MM.1S (cell line): ENCODE measurements around the gene OSBPL10.
A peak's percentile ranks its signal among the peaks of the same experiment; 100 is the strongest.

Experiments used
- DNase-seq: peaks from one replicate; pipeline ENCODE4 v3.0.0-alpha.2; 2015
- H2AFZ ChIP-seq: fragments of 300-600 bp; sonication (generic); 2 replicates; pipeline ENCODE4 v1.6.0; 2016; ENCODE audit warnings: antibody characterized with exemption, low read length
- H3F3A ChIP-seq: fragments of 300-600 bp; sonication (generic); 2 replicates; pipeline ENCODE4 v1.6.1; 2016; ENCODE audit warnings: mild to moderate bottlenecking, antibody characterized with exemption, low read length, moderate library complexity, mixed read lengths; ENCODE audit not compliant: insufficient read depth
- H3K27ac ChIP-seq: fragments of 300-600 bp; sonication (generic); 2 replicates; pipeline ENCODE4 v1.5.1; 2016; ENCODE audit warnings: mild to moderate bottlenecking, low read length
- H3K27me3 ChIP-seq: fragments of 300-600 bp; sonication (generic); replicated peaks from 2 replicates; pipeline ENCODE4 v1.6.0; 2016; ENCODE audit warnings: low read length; ENCODE audit not compliant: insufficient read depth
- H3K36me3 ChIP-seq: fragments of 300-600 bp; sonication (generic); replicated peaks from 2 replicates; pipeline ENCODE4 v1.6.1; 2016; ENCODE audit warnings: mild to moderate bottlenecking, low read length, mixed read lengths; ENCODE audit not compliant: insufficient read depth
- H3K4me1 ChIP-seq: fragments of 300-600 bp; sonication (generic); 2 replicates; pipeline ENCODE4 v1.6.1; 2016; ENCODE audit warnings: low read length, mixed read lengths
- H3K4me2 ChIP-seq: fragments of 300-600 bp; sonication (generic); 2 replicates; pipeline ENCODE4 v1.6.0; 2016; ENCODE audit warnings: low read depth, low read length
- H3K4me3 ChIP-seq: fragments of 300-600 bp; sonication (generic); 2 replicates; pipeline ENCODE4 v1.5.1; 2016; ENCODE audit warnings: low read length, mixed read lengths
- H3K79me2 ChIP-seq: fragments of 300-600 bp; sonication (generic); 2 replicates; pipeline ENCODE4 v1.6.1; 2016; ENCODE audit warnings: mixed run types, low read length, mixed read lengths
- H3K9ac ChIP-seq: fragments of 300-600 bp; sonication (generic); 2 replicates; pipeline ENCODE4 v1.6.1; 2016; ENCODE audit warnings: low read length, mixed read lengths
- H3K9me2 ChIP-seq: fragments of 300-600 bp; sonication (generic); replicated peaks from 2 replicates; pipeline ENCODE4 v1.6.1; 2016; ENCODE audit warnings: mild to moderate bottlenecking, low read length, mixed read lengths; ENCODE audit not compliant: insufficient read depth
- H3K9me3 ChIP-seq: fragments of 300-600 bp; sonication (generic); replicated peaks from 2 replicates; pipeline ENCODE4 v1.6.1; 2016; ENCODE audit warnings: mild to moderate bottlenecking, low read length, mixed read lengths; ENCODE audit not compliant: insufficient read depth
- H4K20me1 ChIP-seq: fragments of 300-600 bp; sonication (generic); 2 replicates; pipeline ENCODE4 v1.6.1; 2016; ENCODE audit warnings: mild to moderate bottlenecking, low read length, moderate library complexity, mixed read lengths; ENCODE audit not compliant: insufficient read depth
- EZH2 ChIP-seq: fragments of 300-600 bp; sonication (generic); optimal IDR thresholded peaks from 2 replicates; pipeline ENCODE3; 2017; ENCODE audit warnings: low read depth, mild to moderate bottlenecking, antibody characterized with exemption, low read length, mixed read lengths
- EZH2phosphoT487 ChIP-seq: fragments of 300-600 bp; sonication (generic); IDR thresholded peaks from 2 replicates; pipeline ENCODE4 v1.6.1; 2018; ENCODE audit warnings: antibody characterized with exemption, low read length
- TF ChIP-seq, protein P1 (sequence below): fragments of 300-600 bp; sonication (generic); IDR thresholded peaks from 2 replicates; pipeline ENCODE4 v1.5.1; 2016; ENCODE audit warnings: antibody characterized with exemption, low read length, mixed read lengths

Gene OSBPL10

DNA sequence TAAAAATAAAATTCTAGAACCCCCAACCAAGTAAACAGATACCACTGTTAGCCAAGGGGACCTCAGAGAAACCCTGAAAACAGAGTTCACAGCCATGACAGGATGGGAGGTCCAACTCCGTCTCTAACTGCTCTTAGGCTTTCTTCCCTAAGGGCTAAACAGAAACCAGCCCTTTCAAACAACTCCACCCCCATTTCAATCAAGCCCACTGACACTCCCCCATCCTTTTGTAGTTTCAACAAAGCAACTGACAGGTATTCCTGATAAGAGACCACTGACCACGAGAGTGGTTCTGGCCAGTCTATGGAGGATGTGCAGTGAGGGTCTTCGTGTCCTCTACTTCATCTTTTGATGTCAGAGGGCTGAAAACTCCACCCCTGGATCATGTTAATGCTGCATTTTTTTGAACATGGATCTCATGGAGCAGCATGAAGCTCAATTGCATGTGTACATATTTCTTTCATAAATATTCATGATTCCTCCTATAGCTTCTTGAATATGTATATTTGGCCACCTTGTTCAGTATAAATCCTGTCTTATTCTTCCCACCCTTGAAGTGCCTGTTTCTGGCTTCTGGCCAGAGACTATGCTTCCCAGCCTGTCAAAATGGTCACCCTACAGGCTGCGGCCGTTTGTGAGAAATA, 222.6 kb downstream of the OSBPL10 start:
- Histone ChIP-seq H3K9me2 (no peaks in the 10 kb centered on the region), H4K20me1 (no peaks in the 10 kb centered on the region), H3K4me1 (peaks cover 25% of the 10 kb centered on the region), H3F3A (peaks cover 15% of the 10 kb centered on the region), H3K9me3 (no peaks in the 10 kb centered on the region), H3K27ac (no peak overlapping the region), H3K36me3 (no peaks in the 10 kb centered on the region), H3K9ac (no peak overlapping the region), H3K27me3 (no peaks in the 10 kb centered on the region), H2AFZ (no peak overlapping the region), H3K4me2 (no peak overlapping the region), H3K79me2 (no peaks in the 10 kb centered on the region), H3K4me3 (no peak overlapping the region)
- TF ChIP-seq EZH2phosphoT487 (no peak), EZH2 (no peak)
- DNase-seq = no peak

DNA sequence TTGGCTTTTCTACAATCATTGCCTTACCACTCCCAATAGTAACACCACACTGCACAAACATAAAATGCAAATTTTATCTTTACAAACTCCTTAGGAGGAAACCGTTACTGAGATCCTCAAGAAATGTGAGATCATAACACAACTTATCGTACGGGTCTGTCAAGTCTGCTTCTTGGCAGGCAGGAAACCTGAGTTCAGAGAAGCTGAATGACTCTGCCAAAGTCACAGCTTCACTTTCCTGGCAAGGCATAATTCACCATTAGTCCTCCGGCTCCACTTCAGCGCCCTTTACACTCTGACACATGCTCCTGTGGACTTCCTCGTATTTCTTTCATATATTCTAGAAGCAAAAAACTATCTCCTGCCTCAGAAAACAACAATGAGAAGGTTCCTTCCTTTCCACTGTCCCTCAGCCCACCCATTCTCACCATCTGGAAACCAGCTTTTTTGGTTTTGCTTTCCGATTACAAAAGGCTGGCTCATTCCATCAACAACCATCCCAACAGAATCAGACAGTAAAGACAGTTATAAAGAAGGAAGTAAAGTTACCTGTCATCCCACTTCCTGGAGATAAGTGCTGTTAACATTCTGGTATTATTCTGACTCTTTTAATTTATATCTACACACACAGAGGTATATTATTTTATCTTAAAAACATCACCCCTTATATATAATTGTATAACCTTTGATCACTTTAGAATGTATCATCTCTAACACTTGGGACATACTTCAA, 225.0 kb downstream of the OSBPL10 start:
- no peak overlapping the region for H3K4me3 ChIP-seq
- H3K4me1 ChIP-seq = peaks cover 25% of the 10 kb centered on the region
- peaks cover 15% of the 10 kb centered on the region for H3F3A ChIP-seq
- H3K9me3 ChIP-seq = no peaks in the 10 kb centered on the region
- no peak overlapping the region for H3K4me2 ChIP-seq
- H3K36me3 ChIP-seq = no peaks in the 10 kb centered on the region
- no peak for DNase-seq
- no peaks in the 10 kb centered on the region for H3K27me3 ChIP-seq
- no peaks in the 10 kb centered on the region for H3K79me2 ChIP-seq
- no peaks in the 10 kb centered on the region for H3K9me2 ChIP-seq
- no peaks in the 10 kb centered on the region for H4K20me1 ChIP-seq
- TF ChIP-seq EZH2phosphoT487 (no peak), EZH2 (no peak)
- TF ChIP-seq, protein P1, sequence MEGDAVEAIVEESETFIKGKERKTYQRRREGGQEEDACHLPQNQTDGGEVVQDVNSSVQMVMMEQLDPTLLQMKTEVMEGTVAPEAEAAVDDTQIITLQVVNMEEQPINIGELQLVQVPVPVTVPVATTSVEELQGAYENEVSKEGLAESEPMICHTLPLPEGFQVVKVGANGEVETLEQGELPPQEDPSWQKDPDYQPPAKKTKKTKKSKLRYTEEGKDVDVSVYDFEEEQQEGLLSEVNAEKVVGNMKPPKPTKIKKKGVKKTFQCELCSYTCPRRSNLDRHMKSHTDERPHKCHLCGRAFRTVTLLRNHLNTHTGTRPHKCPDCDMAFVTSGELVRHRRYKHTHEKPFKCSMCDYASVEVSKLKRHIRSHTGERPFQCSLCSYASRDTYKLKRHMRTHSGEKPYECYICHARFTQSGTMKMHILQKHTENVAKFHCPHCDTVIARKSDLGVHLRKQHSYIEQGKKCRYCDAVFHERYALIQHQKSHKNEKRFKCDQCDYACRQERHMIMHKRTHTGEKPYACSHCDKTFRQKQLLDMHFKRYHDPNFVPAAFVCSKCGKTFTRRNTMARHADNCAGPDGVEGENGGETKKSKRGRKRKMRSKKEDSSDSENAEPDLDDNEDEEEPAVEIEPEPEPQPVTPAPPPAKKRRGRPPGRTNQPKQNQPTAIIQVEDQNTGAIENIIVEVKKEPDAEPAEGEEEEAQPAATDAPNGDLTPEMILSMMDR = no peak
- no peak overlapping the region for H2AFZ ChIP-seq
- no peak overlapping the region for H3K9ac ChIP-seq
- H3K27ac ChIP-seq = no peak overlapping the region

- peaks cover 25% of the 10 kb centered on the region for H3K4me1 ChIP-seq
- no peaks in the 10 kb centered on the region for H3K9me3 ChIP-seq
- peak overlapping the region; percentile 52 for H3K4me2 ChIP-seq
- peak; percentile 88 for DNase-seq
- peak overlapping the region; percentile 49; the same call in 1 of the 2 replicates for H3K27ac ChIP-seq
- H3K9me2 ChIP-seq = no peaks in the 10 kb centered on the region
- TF ChIP-seq EZH2 (no peak), EZH2phosphoT487 (no peak)
- TF ChIP-seq, protein P1 = no peak
- no peaks in the 10 kb centered on the region for H3K79me2 ChIP-seq
- H3K27me3 ChIP-seq = no peaks in the 10 kb centered on the region
- peaks cover 15% of the 10 kb centered on the region for H3F3A ChIP-seq
- H4K20me1 ChIP-seq = no peaks in the 10 kb centered on the region
- no peak overlapping the region for H3K4me3 ChIP-seq
- H2AFZ ChIP-seq = peak overlapping the region; percentile 40; the same call in 1 of the 2 replicates
- no peak overlapping the region for H3K9ac ChIP-seq
- H3K36me3 ChIP-seq = no peaks in the 10 kb centered on the region
Measured at GRCh38 chr3:31754575-31755278, 226.3 kb downstream of the OSBPL10 start.
